GM21515 (cell line): ENCODE data around the gene RARG.

Experiments used
- ATAC-seq: cut with Tn5 transposase; IDR thresholded peaks from one replicate; pipeline ENCODE4 v1.9.1; 2021; ENCODE audit not compliant: unreplicated experiment

RARG gene

DNA sequence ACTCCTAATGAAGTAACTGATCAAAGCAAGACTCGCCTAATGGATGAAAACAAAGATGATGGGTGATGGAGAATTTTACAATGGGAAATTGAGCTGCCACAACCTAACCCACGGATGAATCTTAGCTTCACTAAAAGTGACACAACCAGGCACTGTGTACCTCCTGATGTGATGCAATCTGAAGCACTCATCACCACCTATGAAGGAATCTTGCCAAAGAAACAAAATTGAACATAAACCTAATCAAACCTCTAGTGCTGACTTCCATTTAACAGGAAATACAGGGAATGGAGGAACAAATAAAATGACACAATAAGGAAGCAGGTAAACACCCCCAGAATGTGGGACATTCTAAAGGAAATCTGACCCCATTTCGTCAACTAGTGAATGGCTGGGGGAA, 13.3 kb upstream of the RARG start:
- ATAC-seq: no peak

DNA sequence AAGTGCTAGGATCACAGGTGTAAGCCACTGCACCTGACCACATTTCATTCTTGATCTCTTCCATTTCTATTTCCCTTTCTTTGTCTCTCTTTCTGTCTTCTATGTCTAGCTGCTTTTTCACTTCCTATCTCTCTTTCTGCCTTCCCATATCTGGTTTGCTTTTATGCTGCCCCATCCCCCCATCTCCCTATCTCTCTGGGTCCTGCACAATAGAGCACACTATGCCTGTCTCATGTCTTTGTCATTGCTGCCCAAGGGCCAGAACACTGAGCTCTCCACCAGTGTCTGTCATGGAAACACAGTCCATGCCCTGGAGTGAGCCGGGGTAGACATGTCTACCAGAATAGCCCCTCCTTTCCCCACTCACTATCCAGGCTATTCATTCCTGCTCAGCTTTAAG, 12.3 kb upstream of the RARG start:
- no peak for ATAC-seq

- no peak for ATAC-seq
These were observed 9.8 kb upstream of the RARG start for GRCh38 chr12:53241623-53242412.

DNA sequence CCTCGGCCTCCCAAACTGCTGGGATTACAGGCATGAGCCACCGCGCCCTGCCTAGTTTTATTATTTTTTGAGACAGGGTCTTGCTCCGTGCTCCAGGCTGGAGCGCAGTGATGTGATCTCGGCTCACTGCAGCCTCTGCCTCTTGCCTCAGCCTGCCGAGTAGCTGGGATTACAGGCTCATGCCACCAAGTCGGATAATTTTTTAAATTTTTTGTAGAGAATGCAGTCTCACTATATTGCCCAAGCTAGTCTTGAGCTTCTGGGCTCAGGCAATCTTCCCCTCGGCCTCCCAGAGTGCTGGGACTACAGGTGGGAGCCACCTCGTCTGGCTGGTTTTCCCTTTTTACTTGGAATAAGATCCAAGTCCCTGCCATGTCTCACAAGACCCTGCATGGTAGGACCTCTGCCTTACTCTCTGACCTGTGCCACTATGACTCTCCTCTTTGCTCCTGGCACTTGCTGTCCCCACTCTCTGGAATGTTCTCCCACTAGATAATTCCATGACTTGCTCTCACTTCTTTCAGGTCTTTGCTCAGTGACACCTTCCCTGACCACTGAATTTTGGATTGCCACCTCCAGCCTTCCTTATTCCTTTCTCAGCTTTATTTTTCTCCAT, 7.7 kb upstream of the RARG start:
- ATAC-seq: no peak

DNA sequence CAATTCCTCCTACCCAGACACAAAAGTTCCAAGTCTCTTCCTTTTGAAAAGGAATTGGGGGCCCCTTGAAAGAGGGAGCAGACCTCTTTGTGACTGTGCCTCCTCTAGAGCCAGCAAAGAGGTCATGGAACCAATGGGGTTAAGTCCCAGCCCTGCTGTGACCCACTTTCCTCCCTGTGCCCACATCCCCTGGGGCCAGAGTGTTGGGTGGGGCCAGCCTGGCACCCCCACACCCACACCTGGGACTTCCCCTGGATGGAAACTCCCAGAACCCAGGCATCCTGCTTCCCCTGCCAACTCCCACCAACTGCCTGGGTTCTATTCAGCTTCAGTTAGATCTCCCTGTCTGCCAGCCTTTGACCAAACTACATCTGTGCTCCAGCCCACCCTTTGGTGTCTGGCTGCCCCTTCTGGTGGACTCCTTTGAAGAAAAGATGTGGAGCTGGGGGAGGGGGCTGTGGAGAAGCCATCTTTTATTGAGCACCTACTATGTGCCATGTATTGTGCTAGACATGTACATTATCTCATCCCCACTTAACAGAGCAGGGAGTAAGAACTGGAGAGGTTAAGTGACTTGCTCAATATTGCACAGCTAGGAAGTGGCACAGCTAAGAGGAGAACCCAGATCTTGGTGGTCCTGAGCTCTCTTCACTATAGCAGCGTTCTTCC, 4.6 kb upstream of the RARG start:
- ATAC-seq: no peak

- no peak for ATAC-seq
These were observed 3.9 kb upstream of the RARG start for GRCh38 chr12:53235742-53236442.

DNA sequence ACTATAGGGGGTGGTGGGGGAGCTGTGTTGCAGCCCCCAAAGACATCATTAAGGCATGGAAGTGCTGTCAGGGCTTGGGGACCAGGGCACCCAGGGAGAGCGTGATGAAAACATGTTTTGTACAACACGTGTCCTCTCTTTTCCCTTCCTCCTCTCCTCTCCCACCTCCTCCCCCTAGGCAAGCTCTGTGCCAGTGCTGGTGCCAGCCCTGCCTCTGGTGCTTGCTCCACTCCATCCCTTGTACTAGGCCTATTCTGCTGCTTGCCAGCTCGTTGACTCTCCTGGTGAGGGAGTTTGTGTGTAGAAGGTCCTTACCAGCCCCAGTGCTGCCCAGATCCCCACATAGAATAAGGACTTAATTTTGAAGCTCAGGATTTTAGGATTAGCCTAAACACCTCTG, 3.2 kb upstream of the RARG start:
- no peak for ATAC-seq

- ATAC-seq: no peak
These were observed 2.4 kb upstream of the RARG start for GRCh38 chr12:53234271-53234914.

GRCh38 chr12:53233671-53234121, 1.7 kb upstream of the RARG start:
- no peak for ATAC-seq

DNA sequence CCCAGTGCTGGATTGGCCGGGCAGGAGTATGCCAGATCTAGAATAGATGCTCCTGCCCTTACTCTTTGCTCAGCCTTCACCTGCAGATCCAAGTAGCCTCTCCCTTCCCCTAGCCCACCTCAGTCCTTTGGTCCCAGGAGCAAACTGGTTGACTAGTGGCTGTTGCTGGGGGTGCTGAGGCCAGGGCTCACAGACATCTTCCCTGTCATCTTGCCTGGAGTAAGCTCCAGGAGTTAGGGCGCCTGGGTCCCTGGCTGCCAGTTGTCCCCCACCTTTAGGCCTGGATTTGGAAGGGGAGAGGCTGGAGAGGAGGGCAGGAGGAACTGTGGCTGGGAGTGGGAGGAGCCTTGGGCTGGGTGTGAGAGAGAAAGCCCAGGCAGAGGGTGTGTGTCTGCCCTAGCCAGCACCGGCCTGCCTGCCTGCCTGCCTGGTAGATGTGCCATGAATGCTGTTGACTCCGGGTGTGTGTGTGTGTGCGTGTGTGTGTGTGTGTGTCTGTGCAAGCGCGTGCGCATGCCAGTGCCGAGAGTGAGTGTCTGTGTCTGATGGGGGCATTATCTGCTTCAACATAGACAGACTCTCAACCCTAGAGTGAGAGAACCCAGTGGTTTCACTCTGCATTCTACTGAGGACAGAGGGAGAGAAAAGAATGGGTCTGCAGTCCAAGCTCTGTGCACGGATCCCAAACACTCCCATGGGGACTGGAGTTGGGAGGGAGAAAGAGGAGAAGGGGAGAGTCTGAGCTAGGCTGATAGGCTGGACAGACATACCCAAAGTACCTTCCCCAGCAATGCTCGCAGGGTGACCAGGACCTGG, 845 bp upstream of the RARG start:
- ATAC-seq: no peak

DNA sequence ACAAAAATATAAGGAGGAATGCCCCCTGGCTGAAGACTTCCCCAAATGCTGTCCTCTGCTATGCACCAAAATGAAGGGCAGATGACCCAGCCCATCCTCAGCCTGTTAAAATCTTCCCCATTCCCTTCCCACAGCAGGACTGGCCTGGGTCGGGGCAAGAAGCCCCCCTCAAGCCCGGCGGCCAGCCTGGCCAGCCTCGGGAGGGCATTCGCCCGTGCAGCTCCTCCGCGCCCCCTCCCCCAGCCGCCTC, 413 bp downstream of the RARG start:
- no peak for ATAC-seq

DNA sequence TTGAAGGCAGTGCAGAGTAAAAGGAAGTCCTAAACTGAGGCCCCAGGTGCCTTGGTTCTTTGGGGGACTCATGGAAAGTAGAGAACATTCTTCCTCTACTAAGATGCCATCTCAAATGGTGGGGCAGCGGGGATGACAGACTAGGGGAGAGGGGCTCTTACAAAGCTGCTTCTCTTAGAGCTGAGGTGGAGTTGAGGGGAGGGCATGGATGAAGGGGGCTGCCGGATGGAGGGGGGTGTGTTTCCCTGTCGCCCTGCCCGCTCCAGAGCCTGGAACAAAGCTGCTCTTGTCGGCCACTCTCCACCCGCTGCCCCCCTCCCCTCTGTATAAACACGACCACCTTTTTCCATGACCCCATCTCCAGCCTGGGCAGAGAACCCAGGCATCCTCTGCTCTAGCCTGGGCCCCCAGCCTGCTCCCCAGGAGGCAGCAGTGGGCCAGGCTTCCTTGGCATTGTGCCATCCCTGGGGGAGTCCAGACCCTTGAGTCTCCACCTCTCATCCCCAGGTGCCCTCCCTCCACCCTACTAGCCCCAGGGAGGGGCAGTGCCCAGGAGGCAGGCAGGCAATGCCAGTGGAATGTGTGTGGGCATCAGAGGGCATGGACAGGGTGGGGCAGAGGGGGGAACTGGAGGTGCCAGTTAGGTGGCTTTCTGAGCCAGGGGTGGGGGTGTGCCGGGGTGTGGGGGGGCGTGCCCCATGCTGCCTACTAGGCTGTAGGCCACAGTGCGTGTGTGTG, 1.7 kb downstream of the RARG start:
- ATAC-seq: no peak

DNA sequence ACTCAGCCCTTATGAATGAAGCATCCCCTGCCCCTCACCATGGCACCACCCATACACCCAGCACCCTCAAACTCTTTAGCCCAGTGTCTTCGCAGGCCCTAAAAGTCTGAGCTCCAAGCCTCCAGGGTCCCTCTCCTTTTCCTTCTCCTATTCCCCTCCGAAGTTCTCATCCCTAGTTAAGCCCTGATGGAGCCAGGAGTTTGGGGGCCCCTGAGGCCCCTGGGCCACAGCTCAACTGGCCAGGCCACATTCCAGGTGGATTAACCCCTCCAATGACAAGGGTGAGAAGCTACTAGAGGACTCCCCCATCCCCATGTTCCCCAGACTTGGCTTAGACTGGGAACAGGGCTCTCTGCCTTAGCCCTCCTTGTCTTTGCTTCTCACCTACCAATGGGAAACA, 2.6 kb downstream of the RARG start:
- no peak for ATAC-seq

GRCh38 chr12:53227836-53228235, 4.2 kb downstream of the RARG start:
- no peak for ATAC-seq

- ATAC-seq: no peak
These were observed 4.7 kb downstream of the RARG start for GRCh38 chr12:53227341-53227740.

GRCh38 chr12:53226815-53227214, 5.2 kb downstream of the RARG start:
- ATAC-seq: no peak

DNA sequence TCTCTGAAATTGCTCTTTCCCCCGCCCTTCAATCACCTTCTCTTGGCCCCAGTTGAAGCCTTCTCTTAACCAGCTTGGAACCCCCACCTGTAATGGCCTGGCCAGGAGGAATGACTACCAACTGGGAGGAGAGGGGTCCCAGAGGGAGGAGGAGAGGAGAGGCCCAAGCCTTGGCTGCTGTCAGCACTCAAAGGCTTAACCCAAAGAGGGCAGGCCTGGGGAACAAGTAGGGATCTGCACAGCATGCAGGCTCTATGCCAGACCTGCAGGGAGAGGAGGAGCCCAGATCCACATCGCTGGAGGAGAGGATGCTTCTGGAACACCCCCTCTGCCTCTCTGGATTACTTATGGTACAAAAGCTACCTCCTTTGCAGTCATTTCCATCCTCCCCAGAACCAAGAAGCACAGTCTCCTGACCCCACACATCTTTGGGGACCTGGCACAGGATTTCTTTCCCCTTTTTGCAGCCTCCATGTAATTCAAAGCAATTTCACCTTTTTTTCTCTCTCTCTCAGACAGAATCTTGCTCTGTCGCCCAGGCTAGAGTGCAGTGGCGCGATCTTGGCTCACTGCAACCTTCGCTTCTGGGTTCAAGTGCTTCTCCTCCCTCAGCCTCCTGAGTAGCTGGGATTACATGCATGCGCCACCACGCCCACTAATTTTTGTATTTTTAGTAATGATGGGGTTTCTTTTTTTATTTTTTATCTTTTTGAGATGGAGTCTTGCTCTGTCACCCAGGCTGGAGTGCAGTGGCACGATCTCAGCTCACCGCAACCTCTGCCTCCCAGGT, 6.2 kb downstream of the RARG start:
- ATAC-seq: no peak

GRCh38 chr12:53224897-53225634, 6.9 kb downstream of the RARG start:
- no peak for ATAC-seq
